ENCODE measurements around the gene TGFB1I1.

TGFB1I1 gene

GRCh38 chr16:31471875-31472708, at the start of gene TGFB1I1:
TSS of gene TGFB1I1 (plus strand) at chr16:31472152. CDS start at chr16:31472189, 37 bp downstream.
- H2AFZ ChIP-seq (ENCODE audit: low read depth) = no peak within 1 kb of the TSS
- no peak within 1 kb of the TSS for H3K4me2 ChIP-seq
- no peaks in the 10 kb centered on the region for H4K20me1 ChIP-seq (ENCODE audit: insufficient read depth)
- no peaks in the 10 kb centered on the region for H3K4me1 ChIP-seq (ENCODE audit: low read depth, poor library complexity, severe bottlenecking)
- H3K79me2 ChIP-seq (ENCODE audit: insufficient read depth, low read depth) = no peaks in the 10 kb centered on the region
- H3K27me3 ChIP-seq (ENCODE audit: insufficient read depth, low read depth) = no peaks in the 10 kb centered on the region
- no peak within 1 kb of the TSS for H3K4me3 ChIP-seq (IDR thresholded peaks at IDR 0.05; ENCODE audit: insufficient read depth, low read depth, low read length)
- no peaks in the 10 kb centered on the region for H3K36me3 ChIP-seq (ENCODE audit: insufficient read depth)
- H3K9ac ChIP-seq = no peak within 1 kb of the TSS
- H3K27ac ChIP-seq = no peak within 1 kb of the TSS
- no peak for TF ChIP-seq CTCF (conservative IDR thresholded peaks at IDR 0.05; ENCODE audit: low read depth, low read length)

GRCh38 chr16:31423241-31423640, 48.7 kb upstream of the TGFB1I1 start:
- Histone ChIP-seq H3K27me3 (ENCODE audit: insufficient read depth, low read depth) (no peaks in the 10 kb centered on the region), H3K79me2 (ENCODE audit: insufficient read depth, low read depth) (no peaks in the 10 kb centered on the region), H3K4me1 (ENCODE audit: low read depth, poor library complexity, severe bottlenecking) (no peaks in the 10 kb centered on the region), H3K9ac (no peak overlapping the region), H3K4me3 (IDR thresholded peaks at IDR 0.05; ENCODE audit: insufficient read depth, low read depth, low read length) (no peak overlapping the region), H3K27ac (no peak overlapping the region), H4K20me1 (ENCODE audit: insufficient read depth) (no peaks in the 10 kb centered on the region), H3K4me2 (no peak overlapping the region), H3K36me3 (ENCODE audit: insufficient read depth) (no peaks in the 10 kb centered on the region), H2AFZ (ENCODE audit: low read depth) (no peak overlapping the region)
- no peak for TF ChIP-seq CTCF (conservative IDR thresholded peaks at IDR 0.05; ENCODE audit: low read depth, low read length)

DNA sequence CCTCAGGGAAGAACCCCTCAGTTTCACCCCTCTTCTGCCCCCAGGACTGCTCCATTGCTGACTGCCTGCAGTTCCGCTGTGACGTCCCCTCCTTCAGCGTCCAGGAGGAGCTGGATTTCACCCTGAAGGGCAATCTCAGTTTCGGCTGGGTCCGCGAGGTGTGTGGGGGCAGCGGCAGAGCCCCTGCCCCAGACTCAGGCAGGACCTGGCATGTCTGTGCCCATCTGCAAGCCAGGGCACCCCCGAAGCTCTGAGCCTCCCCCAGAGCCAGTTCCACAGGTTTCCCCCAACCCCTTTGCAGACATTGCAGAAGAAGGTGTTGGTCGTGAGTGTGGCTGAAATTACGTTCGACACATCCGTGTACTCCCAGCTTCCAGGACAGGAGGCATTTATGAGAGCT, 48.2 kb upstream of the TGFB1I1 start:
- Histone ChIP-seq H3K4me3 (IDR thresholded peaks at IDR 0.05; ENCODE audit: insufficient read depth, low read depth, low read length) (no peak overlapping the region), H3K4me1 (ENCODE audit: low read depth, poor library complexity, severe bottlenecking) (no peaks in the 10 kb centered on the region), H3K27me3 (ENCODE audit: insufficient read depth, low read depth) (no peaks in the 10 kb centered on the region), H3K9ac (no peak overlapping the region), H4K20me1 (ENCODE audit: insufficient read depth) (no peaks in the 10 kb centered on the region), H2AFZ (ENCODE audit: low read depth) (no peak overlapping the region), H3K79me2 (ENCODE audit: insufficient read depth, low read depth) (no peaks in the 10 kb centered on the region), H3K4me2 (no peak overlapping the region), H3K36me3 (ENCODE audit: insufficient read depth) (no peaks in the 10 kb centered on the region), H3K27ac (no peak overlapping the region)
- no peak for TF ChIP-seq CTCF (conservative IDR thresholded peaks at IDR 0.05; ENCODE audit: low read depth, low read length)

- no peak overlapping the region for H3K4me3 ChIP-seq (IDR thresholded peaks at IDR 0.05; ENCODE audit: insufficient read depth, low read depth, low read length)
- no peak overlapping the region for H3K9ac ChIP-seq
- H3K36me3 ChIP-seq (ENCODE audit: insufficient read depth) = no peaks in the 10 kb centered on the region
- no peak overlapping the region for H2AFZ ChIP-seq (ENCODE audit: low read depth)
- no peak for TF ChIP-seq CTCF (conservative IDR thresholded peaks at IDR 0.05; ENCODE audit: low read depth, low read length)
- H3K27me3 ChIP-seq (ENCODE audit: insufficient read depth, low read depth) = no peaks in the 10 kb centered on the region
- no peaks in the 10 kb centered on the region for H4K20me1 ChIP-seq (ENCODE audit: insufficient read depth)
- H3K27ac ChIP-seq = no peak overlapping the region
- H3K4me2 ChIP-seq = no peak overlapping the region
- peaks cover 13% of the 10 kb centered on the region for H3K4me1 ChIP-seq (ENCODE audit: low read depth, poor library complexity, severe bottlenecking)
- H3K79me2 ChIP-seq (ENCODE audit: insufficient read depth, low read depth) = no peaks in the 10 kb centered on the region
Measured at GRCh38 chr16:31427441-31428278, 44.3 kb upstream of the TGFB1I1 start.
